ELR (cell line): Measurements from ENCODE around the gene HOXB6.

ENCODE experiments used
- DNase-seq: peaks from one replicate; pipeline ENCODE4 v3.0.0-alpha.2; 2015; ENCODE audit warnings: low read depth

Gene HOXB6

GRCh38 chr17:48634493-48635208, 29.9 kb upstream of the HOXB6 start:
- DNase-seq, result no peak

GRCh38 chr17:48633266-48633677, 28.5 kb upstream of the HOXB6 start:
- no peak for DNase-seq

GRCh38 chr17:48632579-48633265, 27.9 kb upstream of the HOXB6 start:
- DNase-seq, result no peak

- no peak for DNase-seq
Observed at GRCh38 chr17:48631693-48632578, 27.1 kb upstream of the HOXB6 start.

- DNase-seq, result no peak
Observed at GRCh38 chr17:48630925-48631692, 26.3 kb upstream of the HOXB6 start.

GRCh38 chr17:48630009-48630924, 25.5 kb upstream of the HOXB6 start:
- DNase-seq, result no peak

GRCh38 chr17:48629411-48629759, 24.6 kb upstream of the HOXB6 start:
- DNase-seq, result no peak

GRCh38 chr17:48628649-48629410, 24.0 kb upstream of the HOXB6 start:
- DNase-seq, result no peak

GRCh38 chr17:48627623-48628521, 23.1 kb upstream of the HOXB6 start:
- no peak for DNase-seq

GRCh38 chr17:48627118-48627597, 22.4 kb upstream of the HOXB6 start:
- no peak for DNase-seq

- DNase-seq, result peak; percentile 44
Observed at GRCh38 chr17:48626245-48627117, 21.7 kb upstream of the HOXB6 start, which contains the start of gene HOXB9. Gene HOXB9 (minus strand): TSS chr17:48626358. CDS start chr17:48626269, 89 bp downstream.

GRCh38 chr17:48625495-48626244, 20.9 kb upstream of the HOXB6 start:
- DNase-seq, result no peak

GRCh38 chr17:48624544-48625494, 20.0 kb upstream of the HOXB6 start:
- DNase-seq, result no peak

GRCh38 chr17:48624118-48624517, 19.3 kb upstream of the HOXB6 start:
- no peak for DNase-seq

- DNase-seq, result no peak
Observed at GRCh38 chr17:48623583-48623982, 18.8 kb upstream of the HOXB6 start.

- no peak for DNase-seq
Observed at GRCh38 chr17:48622857-48623256, 18.1 kb upstream of the HOXB6 start.
